ENCODE data around the gene DHRS3. TPM values are rescaled to one million over a fixed set of nuclear protein-coding genes. Genes with fewer than 3 reads are reported as not detected.

Gene DHRS3
- polyA plus RNA-seq, 2 donors = 73.1 to 83.7 TPM

DNA sequence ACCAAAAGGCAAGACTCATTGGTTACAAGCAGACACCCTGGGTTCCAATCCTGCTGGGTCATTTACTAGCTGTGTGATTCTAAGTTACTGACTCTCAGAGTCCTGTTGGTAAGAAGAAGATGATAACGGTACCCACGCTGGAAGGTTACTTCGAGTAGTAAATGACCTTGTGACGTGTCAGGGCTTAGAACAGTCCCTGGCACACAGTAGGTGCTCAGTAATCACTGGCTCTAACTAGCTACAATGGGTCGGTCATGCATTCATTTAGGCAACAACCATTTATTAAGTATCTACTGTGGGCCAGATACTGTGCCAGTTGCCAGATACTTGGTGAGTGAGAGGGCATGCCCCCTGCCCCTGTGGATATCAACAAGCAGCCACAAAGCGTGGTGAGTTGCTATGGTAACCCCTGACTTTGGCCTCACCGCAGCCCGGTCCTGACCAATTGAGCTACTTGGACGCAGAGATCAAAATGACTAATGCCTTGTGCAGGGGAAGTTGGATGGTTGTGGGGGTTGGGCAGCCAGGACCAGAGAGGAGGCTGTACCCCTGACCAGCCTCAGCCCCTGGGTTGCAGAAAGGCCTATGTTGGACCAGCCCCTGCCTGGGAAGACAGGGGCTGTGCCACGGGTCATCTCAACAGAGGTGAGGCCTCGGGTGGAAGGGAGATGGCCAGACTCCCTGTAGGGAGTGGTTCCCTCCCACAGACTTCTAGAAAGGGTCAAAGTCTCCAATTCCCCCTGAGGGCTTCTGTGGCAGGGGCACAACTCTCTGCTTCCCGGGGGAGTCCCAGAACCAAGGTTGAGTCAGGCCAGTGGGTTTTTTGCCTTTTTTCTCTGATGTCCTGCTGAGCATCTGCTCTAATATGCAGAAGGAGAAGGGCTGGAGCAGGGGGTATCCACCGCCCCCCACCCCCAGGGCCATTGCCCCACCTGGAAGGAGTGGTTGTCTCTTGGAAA is 16.0 kb downstream of the DHRS3 start:
- Histone ChIP-seq H3K27ac (ENCODE audit: low read depth in 2 of 2, low read length in 1 of 2) (peak overlapping the region; percentile 32 to 59), H3K9me3 (ENCODE audit: control insufficient read depth in 2 of 2, insufficient read depth in 1 of 2, low read depth in 1 of 2, low read length in 1 of 2) (no peaks in the 10 kb centered on the region), H3K4me3 (ENCODE audit: low read depth in 1 of 2, low read length in 2 of 2) (no peak overlapping the region), H3K27me3 (ENCODE audit: control insufficient read depth in 1 of 2, insufficient read depth in 2 of 2, low read length in 2 of 2) (no peaks in the 10 kb centered on the region), H3K36me3 (ENCODE audit: control insufficient read depth in 2 of 2, insufficient read depth in 2 of 2, low read length in 1 of 2) (peaks cover 0 to 18% of the 10 kb centered on the region in 2 donors), H3K4me1 (ENCODE audit: control insufficient read depth in 2 of 2, insufficient read depth in 2 of 2, low read length in 1 of 2) (peaks cover 6 to 39% of the 10 kb centered on the region in 2 donors)
- WGBS, 2 donors = 54 to 59% methylated on average over 13 of the region's 13 CpGs

DNA sequence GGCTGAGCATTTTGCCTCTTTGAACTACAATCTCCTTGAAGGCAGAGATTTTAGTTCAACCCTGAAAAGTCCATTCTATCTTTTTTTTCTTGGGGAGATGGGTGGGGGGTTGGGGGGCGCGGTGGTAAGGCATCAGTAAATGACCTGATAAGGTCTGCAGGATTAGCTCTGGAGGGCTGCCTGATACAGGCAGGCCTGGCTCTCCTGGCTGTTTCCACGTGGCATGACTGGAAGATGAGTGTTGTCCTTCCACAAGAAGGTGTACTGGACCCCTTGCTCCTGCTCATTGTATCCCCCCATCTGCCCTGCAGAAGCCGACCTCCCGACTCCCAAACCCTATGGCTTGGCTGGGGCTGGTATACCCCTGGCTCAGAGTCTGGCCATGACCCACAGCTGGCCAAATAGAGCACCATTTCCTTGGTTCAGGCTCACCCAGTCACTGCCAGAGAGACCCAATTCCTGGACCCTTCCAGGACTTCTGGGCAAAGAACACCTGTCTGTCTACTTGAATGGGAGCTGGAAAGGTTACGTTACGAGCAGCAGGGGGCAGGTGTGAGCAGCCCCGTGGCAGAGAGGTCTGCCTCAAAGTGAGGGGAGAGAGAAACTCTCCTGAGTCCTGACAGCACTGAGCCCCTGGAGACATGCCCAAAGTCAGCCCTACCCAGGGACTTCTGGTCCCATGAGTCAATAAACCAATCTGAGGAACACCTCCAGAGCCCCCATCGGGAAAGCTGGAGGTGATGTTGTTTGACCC is 17.0 kb downstream of the DHRS3 start:
- no peak overlapping the region for H3K4me3 ChIP-seq (ENCODE audit: low read depth in 1 of 2, low read length in 2 of 2)
- H3K27ac ChIP-seq (ENCODE audit: low read depth in 2 of 2, low read length in 1 of 2) = peak overlapping the region; percentile 32 to 59
- H3K9me3 ChIP-seq (ENCODE audit: control insufficient read depth in 2 of 2, insufficient read depth in 1 of 2, low read depth in 1 of 2, low read length in 1 of 2) = no peaks in the 10 kb centered on the region
- 55 to 56% methylated on average over 9 of the region's 9 CpGs for WGBS, 2 donors
- no peaks in the 10 kb centered on the region for H3K27me3 ChIP-seq (ENCODE audit: control insufficient read depth in 1 of 2, insufficient read depth in 2 of 2, low read length in 2 of 2)
- H3K4me1 ChIP-seq (ENCODE audit: control insufficient read depth in 2 of 2, insufficient read depth in 2 of 2, low read length in 1 of 2) = peaks cover 6 to 47% of the 10 kb centered on the region in 2 donors
- H3K36me3 ChIP-seq (ENCODE audit: control insufficient read depth in 2 of 2, insufficient read depth in 2 of 2, low read length in 1 of 2) = peaks cover 0 to 18% of the 10 kb centered on the region in 2 donors

DNA sequence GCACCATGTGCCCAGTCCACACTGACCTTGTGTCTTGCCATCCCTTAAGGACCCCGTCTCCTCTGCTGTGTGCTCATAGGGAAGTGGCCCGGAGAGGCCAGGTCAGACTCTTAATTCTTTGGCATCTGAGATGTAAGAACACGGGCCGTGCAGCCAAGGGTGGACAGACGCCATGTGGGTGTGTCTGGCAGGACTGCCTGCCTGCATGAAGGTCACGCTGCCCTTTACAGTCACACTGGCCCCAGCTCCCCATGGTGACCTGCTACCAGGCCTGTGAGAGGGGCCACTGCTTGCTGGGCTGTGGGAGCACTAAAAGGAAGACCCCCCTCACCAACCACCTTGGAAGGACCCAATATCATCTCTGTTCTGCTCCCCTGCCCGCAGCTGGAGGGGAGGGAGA is 17.7 kb downstream of the DHRS3 start:
- H3K27ac ChIP-seq (ENCODE audit: low read depth in 2 of 2, low read length in 1 of 2) = peak overlapping the region in 1 of 2 donors; percentile 62

DNA sequence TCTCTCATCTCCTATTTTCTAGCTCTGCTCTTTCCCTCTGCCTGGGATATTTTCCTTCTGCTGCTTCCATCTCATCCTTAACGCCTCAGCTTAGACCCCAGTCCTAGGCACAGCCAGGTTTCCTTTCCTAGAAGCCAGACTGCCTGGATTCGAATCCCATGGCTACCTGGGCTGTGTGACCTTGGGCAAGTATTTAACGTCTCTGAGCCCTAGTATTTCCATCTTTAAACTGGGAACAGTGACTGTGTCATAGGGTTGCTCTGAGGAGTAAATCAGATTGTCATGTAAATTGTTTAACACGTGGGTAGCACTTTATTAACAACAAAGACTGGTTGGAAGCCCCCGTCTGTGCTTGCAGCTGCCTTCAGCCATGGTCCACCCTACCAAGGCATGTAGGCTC is 18.4 kb downstream of the DHRS3 start:
- Histone ChIP-seq H3K4me3 (ENCODE audit: low read depth in 1 of 2, low read length in 2 of 2) (no peak overlapping the region), H3K27me3 (ENCODE audit: control insufficient read depth in 1 of 2, insufficient read depth in 2 of 2, low read length in 2 of 2) (no peaks in the 10 kb centered on the region), H3K36me3 (ENCODE audit: control insufficient read depth in 2 of 2, insufficient read depth in 2 of 2, low read length in 1 of 2) (peaks cover 0 to 18% of the 10 kb centered on the region in 2 donors), H3K27ac (ENCODE audit: low read depth in 2 of 2, low read length in 1 of 2) (peak overlapping the region in 1 of 2 donors; percentile 62), H3K9me3 (ENCODE audit: control insufficient read depth in 2 of 2, insufficient read depth in 1 of 2, low read depth in 1 of 2, low read length in 1 of 2) (no peaks in the 10 kb centered on the region), H3K4me1 (ENCODE audit: control insufficient read depth in 2 of 2, insufficient read depth in 2 of 2, low read length in 1 of 2) (peaks cover 12 to 55% of the 10 kb centered on the region in 2 donors)
- 75 to 77% methylated on average over 5 of the region's 5 CpGs for WGBS, 2 donors

More for the DNA sequence above, 17.7 kb downstream of the DHRS3 start:
- no peaks in the 10 kb centered on the region for H3K27me3 ChIP-seq (ENCODE audit: control insufficient read depth in 1 of 2, insufficient read depth in 2 of 2, low read length in 2 of 2)
- peaks cover 0 to 18% of the 10 kb centered on the region in 2 donors for H3K36me3 ChIP-seq (ENCODE audit: control insufficient read depth in 2 of 2, insufficient read depth in 2 of 2, low read length in 1 of 2)
- no peaks in the 10 kb centered on the region for H3K9me3 ChIP-seq (ENCODE audit: control insufficient read depth in 2 of 2, insufficient read depth in 1 of 2, low read depth in 1 of 2, low read length in 1 of 2)
- peaks cover 9 to 51% of the 10 kb centered on the region in 2 donors for H3K4me1 ChIP-seq (ENCODE audit: control insufficient read depth in 2 of 2, insufficient read depth in 2 of 2, low read length in 1 of 2)
- 37 to 45% methylated on average over 7 of the region's 7 CpGs for WGBS, 2 donors
- H3K4me3 ChIP-seq (ENCODE audit: low read depth in 1 of 2, low read length in 2 of 2) = no peak overlapping the region

DNA sequence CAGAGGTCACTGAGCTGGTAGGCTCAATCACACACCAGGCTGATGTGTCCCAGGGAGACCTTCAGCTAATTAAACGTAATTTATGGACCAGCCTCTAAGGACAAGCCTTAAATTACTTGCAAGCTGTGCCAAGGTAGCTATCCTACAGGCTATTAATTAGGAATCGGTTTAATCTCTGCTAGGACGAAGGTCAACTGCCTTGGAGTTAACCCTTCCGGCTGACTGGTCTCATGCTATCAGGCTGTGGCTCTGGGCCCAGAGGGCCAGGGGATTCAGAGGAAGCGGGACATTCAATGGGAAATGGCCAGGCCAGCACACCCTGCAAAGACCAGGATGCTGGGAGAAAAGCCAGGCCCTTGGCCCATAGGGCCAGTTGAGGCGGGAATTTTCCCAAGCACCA is 19.0 kb downstream of the DHRS3 start:
- WGBS, 2 donors = 51 to 65% methylated on average over 6 of the region's 6 CpGs
- H3K4me1 ChIP-seq (ENCODE audit: control insufficient read depth in 2 of 2, insufficient read depth in 2 of 2, low read length in 1 of 2) = peaks cover 12 to 59% of the 10 kb centered on the region in 2 donors
- H3K27ac ChIP-seq (ENCODE audit: low read depth in 2 of 2, low read length in 1 of 2) = peak overlapping the region; percentile 30 to 62

DNA sequence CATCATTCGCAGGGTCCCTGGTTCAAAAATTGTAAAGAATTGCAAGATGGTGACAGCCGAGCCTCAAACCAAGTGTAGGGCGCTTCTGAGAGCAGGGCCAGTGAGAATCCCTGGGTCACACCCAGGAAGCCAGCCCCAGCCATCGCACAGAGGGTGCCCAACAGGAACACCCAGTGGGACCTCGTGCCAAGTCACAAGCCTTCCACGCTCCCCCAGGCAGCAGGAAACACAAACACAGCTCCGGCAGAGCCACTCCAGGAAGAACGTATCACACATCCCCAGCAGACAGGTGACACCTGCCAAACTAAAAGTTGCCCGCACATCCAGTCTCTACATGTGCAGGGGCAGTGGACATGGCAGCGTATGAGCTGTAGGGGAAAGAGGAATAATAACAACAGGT is 20.2 kb downstream of the DHRS3 start:
- Histone ChIP-seq H3K4me3 (ENCODE audit: low read depth in 1 of 2, low read length in 2 of 2) (no peak overlapping the region), H3K4me1 (ENCODE audit: control insufficient read depth in 2 of 2, insufficient read depth in 2 of 2, low read length in 1 of 2) (peaks cover 13 to 62% of the 10 kb centered on the region in 2 donors), H3K27me3 (ENCODE audit: control insufficient read depth in 1 of 2, insufficient read depth in 2 of 2, low read length in 2 of 2) (no peaks in the 10 kb centered on the region), H3K9me3 (ENCODE audit: control insufficient read depth in 2 of 2, insufficient read depth in 1 of 2, low read depth in 1 of 2, low read length in 1 of 2) (no peaks in the 10 kb centered on the region), H3K27ac (ENCODE audit: low read depth in 2 of 2, low read length in 1 of 2) (peak overlapping the region; percentile 28 to 89), H3K36me3 (ENCODE audit: control insufficient read depth in 2 of 2, insufficient read depth in 2 of 2, low read length in 1 of 2) (peaks cover 0 to 11% of the 10 kb centered on the region in 2 donors)
- WGBS, 2 donors = 41 to 43% methylated on average over 10 of the region's 10 CpGs

More for the DNA sequence above, 19.0 kb downstream of the DHRS3 start:
- Histone ChIP-seq H3K36me3 (ENCODE audit: control insufficient read depth in 2 of 2, insufficient read depth in 2 of 2, low read length in 1 of 2) (peaks cover 0 to 18% of the 10 kb centered on the region in 2 donors), H3K4me3 (ENCODE audit: low read depth in 1 of 2, low read length in 2 of 2) (no peak overlapping the region), H3K9me3 (ENCODE audit: control insufficient read depth in 2 of 2, insufficient read depth in 1 of 2, low read depth in 1 of 2, low read length in 1 of 2) (no peaks in the 10 kb centered on the region), H3K27me3 (ENCODE audit: control insufficient read depth in 1 of 2, insufficient read depth in 2 of 2, low read length in 2 of 2) (no peaks in the 10 kb centered on the region)

DNA sequence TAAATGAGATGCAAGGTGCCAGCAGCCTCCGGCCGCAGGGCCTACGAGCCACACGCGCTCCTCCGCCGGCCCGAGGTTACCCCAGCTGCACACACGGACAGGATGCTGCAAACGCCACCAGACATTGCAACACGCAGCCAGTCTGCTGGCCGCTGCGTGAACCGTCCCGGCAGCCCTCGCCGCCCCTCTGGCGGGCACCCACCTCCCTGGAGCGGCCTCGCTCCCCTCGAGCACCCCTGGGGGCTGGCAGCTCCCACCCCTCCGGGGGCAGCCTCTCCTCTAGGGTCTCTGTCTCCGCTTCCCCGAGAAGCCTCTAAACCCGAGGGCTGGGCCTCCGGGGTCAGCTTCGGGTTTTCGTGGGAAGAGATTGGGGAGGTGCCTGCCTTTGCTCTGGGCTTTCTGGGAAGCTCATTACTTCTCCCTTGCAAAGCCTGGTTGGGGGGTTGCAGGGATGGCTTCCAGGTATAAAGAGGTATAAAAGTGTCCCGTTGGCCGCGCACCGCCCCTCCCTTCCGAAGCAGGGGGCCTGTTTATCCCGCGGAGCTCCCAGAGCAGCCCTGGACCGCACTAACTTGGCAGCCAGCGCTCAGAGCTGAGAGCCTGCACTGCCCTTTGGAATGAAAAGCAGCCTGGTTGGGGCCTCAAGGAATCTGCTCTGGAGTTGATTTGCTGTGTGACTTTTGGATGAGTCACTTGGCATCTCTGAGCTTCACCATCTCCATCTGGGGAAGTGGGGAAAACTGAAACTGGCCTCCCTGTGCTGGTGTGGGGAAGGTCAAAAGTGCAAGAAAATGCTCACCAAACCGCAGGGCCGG is 21.8 kb downstream of the DHRS3 start:
- peaks cover 14 to 60% of the 10 kb centered on the region in 2 donors for H3K4me1 ChIP-seq (ENCODE audit: control insufficient read depth in 2 of 2, insufficient read depth in 2 of 2, low read length in 1 of 2)
- peak overlapping the region; percentile 34 to 36 for H3K4me3 ChIP-seq (ENCODE audit: low read depth in 1 of 2, low read length in 2 of 2)
- no peaks in the 10 kb centered on the region for H3K27me3 ChIP-seq (ENCODE audit: control insufficient read depth in 1 of 2, insufficient read depth in 2 of 2, low read length in 2 of 2)
- H3K36me3 ChIP-seq (ENCODE audit: control insufficient read depth in 2 of 2, insufficient read depth in 2 of 2, low read length in 1 of 2) = peaks cover 0 to 14% of the 10 kb centered on the region in 2 donors
- peak overlapping the region; percentile 94 to 96 for H3K27ac ChIP-seq (ENCODE audit: low read depth in 2 of 2, low read length in 1 of 2)
- no peaks in the 10 kb centered on the region for H3K9me3 ChIP-seq (ENCODE audit: control insufficient read depth in 2 of 2, insufficient read depth in 1 of 2, low read depth in 1 of 2, low read length in 1 of 2)
- 12 to 20% methylated on average over 33 to 39 of the region's 39 CpGs for WGBS, 2 donors

DNA sequence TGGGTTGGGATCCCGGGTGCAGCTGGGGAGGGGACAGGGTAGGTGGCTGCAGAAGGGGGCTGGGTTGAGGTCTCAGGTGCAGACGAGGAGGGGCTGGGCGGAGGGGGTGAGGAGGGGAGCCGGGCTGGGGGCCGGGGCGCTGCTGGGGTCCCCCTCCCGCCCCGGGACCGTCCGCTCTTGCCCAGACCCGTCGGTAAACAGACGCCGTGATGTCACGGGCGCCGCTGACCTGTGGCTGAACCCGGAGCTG is 22.3 kb downstream of the DHRS3 start:
- WGBS, 2 donors = 3 to 16% methylated on average over 17 to 18 of the region's 18 CpGs
- H3K27ac ChIP-seq (ENCODE audit: low read depth in 2 of 2, low read length in 1 of 2) = peak overlapping the region; percentile 94 to 96
- peak overlapping the region; percentile 34 to 36 for H3K4me3 ChIP-seq (ENCODE audit: low read depth in 1 of 2, low read length in 2 of 2)
- H3K36me3 ChIP-seq (ENCODE audit: control insufficient read depth in 2 of 2, insufficient read depth in 2 of 2, low read length in 1 of 2) = peaks cover 0 to 14% of the 10 kb centered on the region in 2 donors
- peaks cover 14 to 61% of the 10 kb centered on the region in 2 donors for H3K4me1 ChIP-seq (ENCODE audit: control insufficient read depth in 2 of 2, insufficient read depth in 2 of 2, low read length in 1 of 2)
- H3K9me3 ChIP-seq (ENCODE audit: control insufficient read depth in 2 of 2, insufficient read depth in 1 of 2, low read depth in 1 of 2, low read length in 1 of 2) = no peaks in the 10 kb centered on the region
- no peaks in the 10 kb centered on the region for H3K27me3 ChIP-seq (ENCODE audit: control insufficient read depth in 1 of 2, insufficient read depth in 2 of 2, low read length in 2 of 2)

All from esophagus (tissue), 2 donors.